Stomach (tissue), 9 donors: ENCODE data around the gene SCN2A. TPM values are rescaled to one million over a fixed set of nuclear protein-coding genes. Genes with fewer than 3 reads are reported as not detected.

ENCODE experiments used
- DNase-seq, 2 donors: peaks; one replicate each; pipeline versions ENCODE4 v3.0.0 to v3.0.0-alpha.2; 2013 to 2019
- H3K27ac ChIP-seq, 5 donors: fragments of 200-600 bp in 4 of 5; sonication (generic) in 4 of 5; one replicate each; pipeline ENCODE4 v1.5.1; 2013 to 2019; ENCODE audit warnings: mild to moderate bottlenecking in 1 of 5, moderate library complexity in 1 of 5
- H3K27me3 ChIP-seq, 3 donors: fragments of 200-600 bp; sonication (generic); one replicate each; pipeline ENCODE4 v1.5.1; 2017 to 2019; ENCODE audit warnings: mixed run types in 1 of 3
- H3K36me3 ChIP-seq, 4 donors: fragments of 200-600 bp; sonication (generic); 1 replicate in 3 of 4; 2 replicates in 1 of 4; pipeline ENCODE4 v1.5.1; 2016 to 2019
- H3K4me1 ChIP-seq, 4 donors: fragments of 200-600 bp; sonication (generic); one replicate each; pipeline ENCODE4 v1.5.1; 2016 to 2019
- H3K4me3 ChIP-seq, 4 donors: fragments of 200-600 bp; sonication (generic) in 3 of 4; one replicate each; pipeline ENCODE4 v1.5.1; 2016 to 2019; ENCODE audit warnings: mild to moderate bottlenecking in 1 of 4
- H3K9me3 ChIP-seq, 4 donors: fragments of 200-600 bp; sonication (generic); one replicate each; pipeline ENCODE4 v1.5.1; 2016 to 2019
- CTCF ChIP-seq, 7 experiments: fragments of 450-650 bp in 4 of 7; fragments of 200-600 bp in 3 of 7; sonication (generic) in 3 of 7; IDR thresholded peaks; one replicate each; pipeline ENCODE4 v1.5.1; 2016 to 2019; ENCODE audit warnings: antibody characterized with exemption in 7 of 7, control low read depth in 2 of 7, mild to moderate bottlenecking in 1 of 7
- EP300 ChIP-seq: sonication (generic); formaldehyde crosslinking; IDR thresholded peaks from one replicate; pipeline ENCODE4 v1.6.1; 2017; ENCODE audit warnings: antibody characterized with exemption
- POLR2A ChIP-seq, 4 donors: fragments of 450-650 bp; IDR thresholded peaks; one replicate each; pipeline ENCODE4 v1.6.1; 2016; ENCODE audit warnings: antibody characterized with exemption in 4 of 4, control low read depth in 2 of 4, mild to moderate bottlenecking in 1 of 4, moderate library complexity in 1 of 4
- POLR2AphosphoS5 ChIP-seq, 3 donors: sonication (generic); formaldehyde crosslinking; IDR thresholded peaks; one replicate each; pipeline ENCODE4 v1.6.1; 2016; ENCODE audit warnings: antibody characterized with exemption in 3 of 3
- WGBS, 5 donors: extraction: QIAGEN DNeasy Blood & Tissue Kit in 3 of 5; methylation state at CpG; one replicate each; pipeline versions ENCODE4 v1.1.5 to v1.1.7; 2013 to 2018; 5-methylcytosine and 5-hydroxymethylcytosine counted together
- intact Hi-C: fragments of 100-400 bp; cut with DNase I; formaldehyde crosslinking; loops from one replicate; pipeline ENCODE4 v1.15.1; 2023; ENCODE audit warnings: low total_unique reads
- polyA plus RNA-seq, 3 donors: library from polyadenylated mRNA; stranded (reverse); fragments of 200-250 nt; gene quantifications; one replicate each; pipeline ENCODE4 v1.2.3, GENCODE V29; 2013
- total RNA-seq, 5 donors: library from RNA; depleted of rRNA; stranded (reverse); fragments of >200 nt; gene quantifications; one replicate each; pipeline versions ENCODE4 v1.1.0 to v1.2.3, GENCODE V29; 2014 to 2016
- donor health status: healthy with polysubstance abuse.
- donor health status: Bipolar disorder and iron deficiency.
- donor health status: healthy.

Gene SCN2A
- total and polyA plus RNA-seq, 8 donors, result 0.06 to 4.1 (median 1.0) TPM; not detected in 2

- no peaks in the 10 kb centered on the region for H3K36me3 ChIP-seq
- TF ChIP-seq EP300, result no peak
- DNase-seq, result no peak
- no peaks in the 10 kb centered on the region for H3K9me3 ChIP-seq
- intact Hi-C loops, result no loop called here
- 25 to 62% (median 44%) methylated on average over 1 of the region's 1 CpG for WGBS, 5 donors
- no peak overlapping the region for H3K4me3 ChIP-seq
- no peaks in the 10 kb centered on the region for H3K27me3 ChIP-seq
- H3K4me1 ChIP-seq, result no peaks in the 10 kb centered on the region
- no peak overlapping the region for H3K27ac ChIP-seq
Measured at GRCh38 chr2:165434865-165435496, 195.8 kb downstream of the SCN2A start.

DNA sequence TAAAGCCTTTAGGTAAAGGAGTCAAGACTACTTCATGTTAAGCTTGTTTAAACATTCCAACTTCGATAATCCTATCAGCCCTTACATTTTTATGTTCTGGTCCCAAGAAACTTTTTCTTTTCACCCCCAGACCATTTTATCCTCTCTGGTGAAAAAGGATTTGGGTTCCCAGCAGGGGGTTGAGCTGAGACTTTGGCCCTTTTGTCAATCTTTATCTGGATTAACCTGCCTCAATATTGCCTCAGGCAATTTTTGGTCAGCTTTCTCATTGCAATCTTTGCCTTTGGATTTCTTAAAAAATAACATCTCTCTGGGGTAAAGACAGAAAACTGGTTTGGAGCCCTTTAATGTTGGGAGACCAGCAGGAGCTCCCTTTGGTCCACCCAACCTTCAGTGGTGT, 196.4 kb downstream of the SCN2A start:
- DNase-seq, result no peak
- WGBS, 5 donors, result 33 to 66% (median 49%) methylated on average over 1 of the region's 1 CpG
- no peaks in the 10 kb centered on the region for H3K4me1 ChIP-seq
- no peaks in the 10 kb centered on the region for H3K9me3 ChIP-seq
- H3K4me3 ChIP-seq, result no peak overlapping the region
- intact Hi-C loops, result no loop called here
- no peak for TF ChIP-seq POLR2AphosphoS5 (IDR thresholded peaks at IDR 0.05)
- no peak for TF ChIP-seq POLR2A (IDR thresholded peaks at IDR 0.05)
- no peak for TF ChIP-seq CTCF (IDR thresholded peaks at IDR 0.05)
- TF ChIP-seq EP300, result no peak
- no peaks in the 10 kb centered on the region for H3K36me3 ChIP-seq
- H3K27me3 ChIP-seq, result no peaks in the 10 kb centered on the region
- no peak overlapping the region for H3K27ac ChIP-seq

GRCh38 chr2:165436559-165436958, 197.3 kb downstream of the SCN2A start:
- no peak overlapping the region for H3K27ac ChIP-seq
- H3K4me1 ChIP-seq, result no peaks in the 10 kb centered on the region
- no peaks in the 10 kb centered on the region for H3K27me3 ChIP-seq
- DNase-seq, result no peak
- H3K9me3 ChIP-seq, result no peaks in the 10 kb centered on the region
- H3K36me3 ChIP-seq, result no peaks in the 10 kb centered on the region
- 76 to 83% (median 81%) methylated on average over 3 of the region's 3 CpGs for WGBS, 5 donors
- intact Hi-C loops, result no loop called here
- TF ChIP-seq CTCF (IDR thresholded peaks at IDR 0.05), result no peak
- no peak overlapping the region for H3K4me3 ChIP-seq

- H3K36me3 ChIP-seq, result no peaks in the 10 kb centered on the region
- no peaks in the 10 kb centered on the region for H3K4me1 ChIP-seq
- no peaks in the 10 kb centered on the region for H3K9me3 ChIP-seq
- intact Hi-C loops, result no loop called here
- no peaks in the 10 kb centered on the region for H3K27me3 ChIP-seq
- no peak overlapping the region for H3K27ac ChIP-seq
- no peak overlapping the region for H3K4me3 ChIP-seq
- TF ChIP-seq EP300 (no peak), POLR2A (IDR thresholded peaks at IDR 0.05) (no peak), POLR2AphosphoS5 (IDR thresholded peaks at IDR 0.05) (no peak), CTCF (IDR thresholded peaks at IDR 0.05) (no peak)
- peak in 1 of 2 donors; percentile 80 for DNase-seq
- WGBS, 5 donors, result 5 to 13% (median 10%) methylated on average over 1 of the region's 1 CpG
Measured at GRCh38 chr2:165440367-165440766, 201.2 kb downstream of the SCN2A start.

Other genes starting within 250 kb of the SCN2A start
- 10 to 100 TPM in 1 of 5 donors, 1 to 10 TPM in 2, under 1 TPM in 1, not detected in 1; 0.87 to 12.5 (median 3.2) TPM for gene SCN3A, start 35.4 kb upstream of the SCN2A start, total RNA-seq
- under 1 TPM; under 0.01 to 0.31 (median 0.28) TPM for gene SCN3A, start 35.4 kb upstream of the SCN2A start, polyA plus RNA-seq
- 1 to 10 TPM in 1 of 5 donors, under 1 TPM in 3, not detected in 1; under 0.01 to 9.9 (median 0.72) TPM for gene CSRNP3, start 230.3 kb downstream of the SCN2A start, total RNA-seq
- gene CSRNP3, start 230.3 kb downstream of the SCN2A start, polyA plus RNA-seq, result 1 to 10 TPM in 1 of 3 donors, under 1 TPM in 2; 0.23 to 1.4 (median 0.31) TPM